GM10266 (cell line): ENCODE measurements around the gene LAMA3.

Experiments
- DNase-seq: peaks from one replicate; pipeline ENCODE4 v3.0.0; 2012; ENCODE audit errors: extremely low spot score
- CTCF ChIP-seq: IDR thresholded peaks from 2 replicates; pipeline ENCODE4 v1.5.1; 2012; ENCODE audit warnings: mild to moderate bottlenecking, low read depth; ENCODE audit not compliant: control insufficient read depth, insufficient read depth; ENCODE audit errors: missing control alignments

LAMA3 gene

GRCh38 chr18:23967321-23968089 is 278.3 kb downstream of the LAMA3 start:
- no peak for DNase-seq
- TF ChIP-seq CTCF: no peak

- TF ChIP-seq CTCF: no peak
- DNase-seq: no peak
These were observed 279.7 kb downstream of the LAMA3 start for GRCh38 chr18:23968638-23969604.

GRCh38 chr18:23969664-23970063 is 280.4 kb downstream of the LAMA3 start:
- TF ChIP-seq CTCF: no peak
- DNase-seq: no peak

- no peak for TF ChIP-seq CTCF
- DNase-seq: no peak
These were observed 281.2 kb downstream of the LAMA3 start for GRCh38 chr18:23970161-23971096.

GRCh38 chr18:23971097-23971440 is 281.8 kb downstream of the LAMA3 start:
- TF ChIP-seq CTCF: no peak

GRCh38 chr18:23971666-23972230 is 282.5 kb downstream of the LAMA3 start:
- no peak for DNase-seq
- TF ChIP-seq CTCF: no peak

More at GRCh38 chr18:23971097-23971440, 281.8 kb downstream of the LAMA3 start:
- DNase-seq: no peak
